Measurements from ENCODE around the gene MPHOSPH9.

GRCh38 chr12:123129621-123130020 lies 103.3 kb downstream of the MPHOSPH9 start:
- TF ChIP-seq CTCF (IDR thresholded peaks at IDR 0.05) (no peak), EZH2 (IDR thresholded peaks at IDR 0.05; ENCODE audit: borderline replicate concordance, insufficient read depth, low read depth, low read length, poor library complexity, severe bottlenecking) (no peak)
